ENCODE measurements around the gene DEPDC1B. TPM values are rescaled to one million over a fixed set of nuclear protein-coding genes. Genes with fewer than 3 reads are reported as not detected.
"Not testable (repeated sequence)": the region's sequence is repeated elsewhere in the genome, so short reads cannot be mapped to it uniquely, and the experiment has no call there.

The DEPDC1B gene
- total RNA-seq, 4 donors from 2014 or later, result 0.31 to 3.8 (median 1.5) TPM

- DNase-seq (ENCODE audit: low spot score) (no peak), ATAC-seq (ENCODE audit: low FRiP score) (no peak)
- TF ChIP-seq CTCF (IDR thresholded peaks at IDR 0.05), result no peak
These were observed 115.7 kb downstream of the DEPDC1B start for GRCh38 chr5:60584304-60584703.

- no peak for TF ChIP-seq CTCF (IDR thresholded peaks at IDR 0.05)
- DNase-seq (ENCODE audit: low spot score) (no peak), ATAC-seq (ENCODE audit: low FRiP score) (no peak)
These were observed 116.3 kb downstream of the DEPDC1B start for GRCh38 chr5:60583616-60584015.

GRCh38 chr5:60578315-60578714 is 121.7 kb downstream of the DEPDC1B start:
- ATAC-seq (ENCODE audit: low FRiP score), result no peak
- TF ChIP-seq CTCF (IDR thresholded peaks at IDR 0.05), result no peak
- no peak for DNase-seq (ENCODE audit: low spot score)

GRCh38 chr5:60577116-60577515 is 122.8 kb downstream of the DEPDC1B start:
- DNase-seq (ENCODE audit: low spot score) (no peak), ATAC-seq (ENCODE audit: low FRiP score) (no peak)
- no peak for TF ChIP-seq CTCF (IDR thresholded peaks at IDR 0.05)

GRCh38 chr5:60576425-60576824 is 123.5 kb downstream of the DEPDC1B start:
- ATAC-seq (ENCODE audit: low FRiP score) (no peak), DNase-seq (ENCODE audit: low spot score) (no peak)
- no peak for TF ChIP-seq CTCF (IDR thresholded peaks at IDR 0.05)

- ATAC-seq (ENCODE audit: low FRiP score) (no peak), DNase-seq (ENCODE audit: low spot score) (no peak)
- no peak for TF ChIP-seq CTCF (IDR thresholded peaks at IDR 0.05)
These were observed 131.3 kb downstream of the DEPDC1B start for GRCh38 chr5:60568646-60569045.

GRCh38 chr5:60563696-60564324 is 136.2 kb downstream of the DEPDC1B start:
- ATAC-seq (ENCODE audit: low FRiP score), result no peak
- no peak for TF ChIP-seq CTCF (IDR thresholded peaks at IDR 0.05)
- no peak for DNase-seq (ENCODE audit: low spot score)

- DNase-seq (ENCODE audit: low spot score); ATAC-seq (ENCODE audit: low FRiP score): not testable (repeated sequence)
These were observed 146.7 kb downstream of the DEPDC1B start for GRCh38 chr5:60553291-60553690.
